HG03378 (cell line): ENCODE results near the gene FAM163B.

Experiments used
- ATAC-seq: cut with Tn5 transposase; IDR thresholded peaks from one replicate; pipeline ENCODE4 v1.9.1; 2021; ENCODE audit warnings: mild to moderate bottlenecking, moderate library complexity; ENCODE audit not compliant: unreplicated experiment

Gene FAM163B

GRCh38 chr9:133583586-133583985 lies 25.6 kb downstream of the FAM163B start:
- no peak for ATAC-seq

- no peak for ATAC-seq
Measured at GRCh38 chr9:133583111-133583510, 26.1 kb downstream of the FAM163B start.

GRCh38 chr9:133582501-133583045 lies 26.6 kb downstream of the FAM163B start:
- no peak for ATAC-seq

GRCh38 chr9:133581513-133582343 lies 27.5 kb downstream of the FAM163B start:
- ATAC-seq = no peak

GRCh38 chr9:133581011-133581410 lies 28.2 kb downstream of the FAM163B start:
- no peak for ATAC-seq

- no peak for ATAC-seq
Measured at GRCh38 chr9:133580419-133580738, 28.8 kb downstream of the FAM163B start.

- ATAC-seq = no peak
Measured at GRCh38 chr9:133579601-133580418, 29.4 kb downstream of the FAM163B start.

GRCh38 chr9:133578524-133579441 lies 30.4 kb downstream of the FAM163B start:
- ATAC-seq = no peak

GRCh38 chr9:133577737-133578112 lies 31.5 kb downstream of the FAM163B start:
- no peak for ATAC-seq

- ATAC-seq = no peak
Measured at GRCh38 chr9:133576875-133577736, 32.1 kb downstream of the FAM163B start.

GRCh38 chr9:133576031-133576874 lies 32.9 kb downstream of the FAM163B start:
- no peak for ATAC-seq

- no peak for ATAC-seq
Measured at GRCh38 chr9:133575186-133576030, 33.8 kb downstream of the FAM163B start.

- no peak for ATAC-seq
Measured at GRCh38 chr9:133574771-133575170, 34.4 kb downstream of the FAM163B start.

GRCh38 chr9:133573791-133574515 lies 35.2 kb downstream of the FAM163B start:
- no peak for ATAC-seq

GRCh38 chr9:133572821-133573361 lies 36.3 kb downstream of the FAM163B start:
- ATAC-seq = no peak

- ATAC-seq = no peak
Measured at GRCh38 chr9:133571896-133572595, 37.1 kb downstream of the FAM163B start.
